Measurements from ENCODE around the gene PTPRM. TPM values are rescaled to one million over a fixed set of nuclear protein-coding genes. Genes with fewer than 3 reads are reported as not detected.

Gene PTPRM
- polyA plus RNA-seq, 1 donor (not counting 4 experiments of a cell fraction or from before 2014, with no cell fraction given) = 54.5 TPM

DNA sequence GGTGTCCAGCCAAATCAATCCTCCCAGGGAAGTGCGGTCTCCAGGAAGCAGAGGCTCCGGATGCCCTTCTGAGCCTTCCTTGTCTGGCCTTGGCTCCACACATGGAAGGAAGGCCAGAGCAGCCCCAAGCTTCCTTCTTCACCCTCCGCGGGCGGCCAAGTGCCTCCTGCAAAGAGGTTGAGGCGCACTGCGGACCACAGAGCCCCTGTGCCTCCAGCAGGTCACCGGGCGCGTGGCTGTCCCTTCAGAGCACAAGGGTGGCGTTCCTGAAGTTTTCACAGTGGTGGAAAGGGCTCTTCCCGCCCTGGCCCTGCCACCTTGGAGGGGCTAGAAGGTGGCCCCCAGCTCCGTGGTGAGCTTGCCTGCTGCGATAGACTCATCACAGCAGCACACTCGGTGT, 866.2 kb downstream of the PTPRM start:
- dilution Hi-C loops (cut with MboI; ENCODE audit: extremely low pct_ligation_motif_present, low sequenced_read_pairs) = no loop called here
- Histone ChIP-seq H4K20me1 (ENCODE audit: control insufficient read depth, extremely low read depth, insufficient read depth, low read length) (no peaks in the 10 kb centered on the region), H3K4me2 (ENCODE audit: control insufficient read depth, extremely low read depth, insufficient read depth, low read depth, low read length) (no peak overlapping the region), H3K9me3 (ENCODE audit: control insufficient read depth, low read depth, low read length) (no peaks in the 10 kb centered on the region), H3K27ac (ENCODE audit: control insufficient read depth, insufficient read depth, low read length) (no peak overlapping the region), H3K9ac (ENCODE audit: control insufficient read depth, extremely low read depth, insufficient read depth, low read length) (no peak overlapping the region), H3K9me1 (ENCODE audit: control insufficient read depth, extremely low read depth, insufficient read depth, low read length) (peaks cover 3% of the 10 kb centered on the region), H3K27me3 (ENCODE audit: control insufficient read depth, extremely low read depth, insufficient read depth, low read length) (peaks cover 11% of the 10 kb centered on the region), H3K79me2 (ENCODE audit: control insufficient read depth, insufficient read depth, low read length) (no peaks in the 10 kb centered on the region), H2AFZ (ENCODE audit: control insufficient read depth, low read length) (no peak overlapping the region), H3K4me1 (ENCODE audit: control insufficient read depth, extremely low read depth, insufficient read depth, low read length) (no peaks in the 10 kb centered on the region), H3K36me3 (ENCODE audit: control insufficient read depth in 2 of 2, extremely low read depth in 1 of 2, insufficient read depth in 2 of 2, low read length in 2 of 2) (no peaks in the 10 kb centered on the region), H3K4me3 (ENCODE audit: control insufficient read depth in 2 of 3, extremely low read depth in 1 of 3, insufficient read depth in 2 of 3, low read depth in 1 of 3, low read length in 3 of 3) (no peak overlapping the region)
- TF ChIP-seq, protein P1, sequence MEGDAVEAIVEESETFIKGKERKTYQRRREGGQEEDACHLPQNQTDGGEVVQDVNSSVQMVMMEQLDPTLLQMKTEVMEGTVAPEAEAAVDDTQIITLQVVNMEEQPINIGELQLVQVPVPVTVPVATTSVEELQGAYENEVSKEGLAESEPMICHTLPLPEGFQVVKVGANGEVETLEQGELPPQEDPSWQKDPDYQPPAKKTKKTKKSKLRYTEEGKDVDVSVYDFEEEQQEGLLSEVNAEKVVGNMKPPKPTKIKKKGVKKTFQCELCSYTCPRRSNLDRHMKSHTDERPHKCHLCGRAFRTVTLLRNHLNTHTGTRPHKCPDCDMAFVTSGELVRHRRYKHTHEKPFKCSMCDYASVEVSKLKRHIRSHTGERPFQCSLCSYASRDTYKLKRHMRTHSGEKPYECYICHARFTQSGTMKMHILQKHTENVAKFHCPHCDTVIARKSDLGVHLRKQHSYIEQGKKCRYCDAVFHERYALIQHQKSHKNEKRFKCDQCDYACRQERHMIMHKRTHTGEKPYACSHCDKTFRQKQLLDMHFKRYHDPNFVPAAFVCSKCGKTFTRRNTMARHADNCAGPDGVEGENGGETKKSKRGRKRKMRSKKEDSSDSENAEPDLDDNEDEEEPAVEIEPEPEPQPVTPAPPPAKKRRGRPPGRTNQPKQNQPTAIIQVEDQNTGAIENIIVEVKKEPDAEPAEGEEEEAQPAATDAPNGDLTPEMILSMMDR (optimal IDR thresholded peaks at IDR 0.05 in 1 of 3, IDR thresholded peaks at IDR 0.05 in 1 of 3, conservative IDR thresholded peaks at IDR 0.05 in 1 of 3; ENCODE audit: extremely low read depth in 1 of 3, insufficient read depth in 2 of 3, low read length in 3 of 3) = no peak
- no peak for FAIRE-seq
- DNase-seq (ENCODE audit: low read depth, low spot score) = no peak

DNA sequence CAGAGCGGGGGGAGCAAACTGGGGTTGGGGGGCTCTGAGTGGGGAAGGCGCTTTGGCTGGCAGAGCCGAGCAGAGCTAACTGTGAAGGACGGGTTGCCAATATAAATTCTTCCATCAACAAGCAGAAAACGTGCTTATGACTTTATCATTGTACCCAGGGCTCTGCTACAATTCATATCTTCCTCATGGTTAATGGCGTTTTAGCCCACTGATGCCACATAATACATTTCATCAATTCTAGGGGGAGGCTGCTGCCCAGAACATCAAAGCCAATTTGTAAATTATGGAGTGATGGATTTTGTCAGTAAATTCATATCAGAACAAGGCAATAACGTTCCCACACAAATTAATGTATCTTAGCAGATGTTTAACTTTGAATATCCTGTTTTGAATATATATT, 866.7 kb downstream of the PTPRM start:
- Histone ChIP-seq H3K9me1 (ENCODE audit: control insufficient read depth, extremely low read depth, insufficient read depth, low read length) (peaks cover 3% of the 10 kb centered on the region), H3K9ac (ENCODE audit: control insufficient read depth, extremely low read depth, insufficient read depth, low read length) (no peak overlapping the region), H3K4me2 (ENCODE audit: control insufficient read depth, extremely low read depth, insufficient read depth, low read depth, low read length) (no peak overlapping the region), H2AFZ (ENCODE audit: control insufficient read depth, low read length) (no peak overlapping the region), H3K36me3 (ENCODE audit: control insufficient read depth in 2 of 2, extremely low read depth in 1 of 2, insufficient read depth in 2 of 2, low read length in 2 of 2) (no peaks in the 10 kb centered on the region), H3K27ac (ENCODE audit: control insufficient read depth, insufficient read depth, low read length) (no peak overlapping the region), H3K79me2 (ENCODE audit: control insufficient read depth, insufficient read depth, low read length) (no peaks in the 10 kb centered on the region), H3K9me3 (ENCODE audit: control insufficient read depth, low read depth, low read length) (no peaks in the 10 kb centered on the region), H3K4me1 (ENCODE audit: control insufficient read depth, extremely low read depth, insufficient read depth, low read length) (no peaks in the 10 kb centered on the region), H4K20me1 (ENCODE audit: control insufficient read depth, extremely low read depth, insufficient read depth, low read length) (no peaks in the 10 kb centered on the region), H3K27me3 (ENCODE audit: control insufficient read depth, extremely low read depth, insufficient read depth, low read length) (peaks cover 11% of the 10 kb centered on the region), H3K4me3 (ENCODE audit: control insufficient read depth in 2 of 3, extremely low read depth in 1 of 3, insufficient read depth in 2 of 3, low read depth in 1 of 3, low read length in 3 of 3) (no peak overlapping the region)
- dilution Hi-C loops (cut with MboI; ENCODE audit: extremely low pct_ligation_motif_present, low sequenced_read_pairs) = no loop called here
- TF ChIP-seq EZH2 (IDR thresholded peaks at IDR 0.05; ENCODE audit: low read length) = no peak
- TF ChIP-seq, protein P1 (optimal IDR thresholded peaks at IDR 0.05 in 1 of 3, IDR thresholded peaks at IDR 0.05 in 1 of 3, conservative IDR thresholded peaks at IDR 0.05 in 1 of 3; ENCODE audit: extremely low read depth in 1 of 3, insufficient read depth in 2 of 3, low read length in 3 of 3) = no peak
- DNase-seq (ENCODE audit: low read depth, low spot score) (no peak), FAIRE-seq (no peak)
